ENCODE results near the gene SDK1.

- TF ChIP-seq CTCF (conservative IDR thresholded peaks at IDR 0.05; ENCODE audit: low read depth in 2 of 2): no peak
- no peak for TF ChIP-seq REST (IDR thresholded peaks at IDR 0.05; ENCODE audit: unreplicated experiment)
- no peak for TF ChIP-seq EZH2phosphoT487 (IDR thresholded peaks at IDR 0.05; ENCODE audit: unreplicated experiment)
- no peak for TF ChIP-seq ZNF462 (CRISPR knock-in tag; IDR thresholded peaks at IDR 0.05)
- no peak for TF ChIP-seq EZH2 (IDR thresholded peaks at IDR 0.05; ENCODE audit: low read depth, unreplicated experiment)
- no peak for TF ChIP-seq CREB1 (CRISPR knock-in tag; IDR thresholded peaks at IDR 0.05; ENCODE audit: low read depth)
- TF ChIP-seq POLR2AphosphoS5 (IDR thresholded peaks at IDR 0.05; ENCODE audit: low read depth): no peak
- no peak for TF ChIP-seq JUNB (IDR thresholded peaks at IDR 0.05; ENCODE audit: unreplicated experiment)
- no peak for TF ChIP-seq ZNF331 (CRISPR knock-in tag; IDR thresholded peaks at IDR 0.05; ENCODE audit: low read depth)
- no peak for TF ChIP-seq STAT1 (IDR thresholded peaks at IDR 0.05; ENCODE audit: unreplicated experiment)
- TF ChIP-seq NANOG (IDR thresholded peaks at IDR 0.05; ENCODE audit: borderline replicate concordance): no peak
- TF ChIP-seq ETS1 (IDR thresholded peaks at IDR 0.05): no peak
Measured at GRCh38 chr7:4045450-4045849, 744.4 kb downstream of the SDK1 start.

Data from GM23338 (cell line).